SK-N-SH treated with all-trans-retinoic acid at 6 μM for 48 hours (cell line): ENCODE results near the gene LRRC7.

Source experiments
- ATAC-seq: fragments of 200-7000 bp; cut with Tn5 transposase; 3 replicates; pipeline ENCODE4 v1.9.1; 2020; ENCODE audit warnings: mild to moderate bottlenecking, moderate library complexity
- ARNTL ChIP-seq: fragments of 450-650 bp; formaldehyde crosslinking; IDR thresholded peaks from 2 replicates; pipeline ENCODE4 v1.5.0; 2020; ENCODE audit warnings: low read depth, mild to moderate bottlenecking, moderate library complexity, borderline replicate concordance
- BACH2 ChIP-seq: fragments of 250-450 bp; sonication (Bioruptor Pico); IDR thresholded peaks from 2 replicates; pipeline ENCODE4 v1.9.0; 2021; ENCODE audit warnings: mild to moderate bottlenecking, borderline replicate concordance
- CSDC2 ChIP-seq: fragments of 250-450 bp; sonication (Bioruptor Pico); IDR thresholded peaks from 2 replicates; pipeline ENCODE4 v1.5.0; 2020; ENCODE audit warnings: mild to moderate bottlenecking, moderate library complexity
- GLIS3 ChIP-seq: fragments of 250-450 bp; sonication (Bioruptor Pico); IDR thresholded peaks from 2 replicates; pipeline ENCODE4 v1.5.0; 2020; ENCODE audit warnings: mild to moderate bottlenecking, moderate library complexity
- ISL1 ChIP-seq: fragments of 250-450 bp; sonication (Bioruptor Pico); IDR thresholded peaks from 2 replicates; pipeline ENCODE4 v2.1.2; 2022; ENCODE audit warnings: mild to moderate bottlenecking, moderate library complexity
- OSR1 ChIP-seq: fragments of 250-450 bp; sonication (Bioruptor Pico); IDR thresholded peaks from 2 replicates; pipeline ENCODE4 v1.8.0; 2022; ENCODE audit warnings: moderate library complexity, mild to moderate bottlenecking, inconsistent platforms
- PPARA ChIP-seq: fragments of 250-450 bp; sonication (Bioruptor Pico); IDR thresholded peaks from 2 replicates; pipeline ENCODE4 v1.5.0; 2020; ENCODE audit warnings: mild to moderate bottlenecking, borderline replicate concordance
- RARB ChIP-seq: fragments of 250-450 bp; sonication (Bioruptor Pico); IDR thresholded peaks from 2 replicates; pipeline ENCODE4 v1.8.0; 2021; ENCODE audit warnings: mild to moderate bottlenecking, moderate library complexity
- SNAI2 ChIP-seq: fragments of 250-450 bp; sonication (Bioruptor Pico); IDR thresholded peaks from 2 replicates; pipeline ENCODE4 v1.5.0; 2020; ENCODE audit warnings: mild to moderate bottlenecking, moderate library complexity
- TCF4 ChIP-seq: fragments of 250-450 bp; sonication (Bioruptor Pico); IDR thresholded peaks from 2 replicates; pipeline ENCODE4 v1.8.0; 2021; ENCODE audit warnings: mild to moderate bottlenecking, moderate library complexity, borderline replicate concordance
- TOX ChIP-seq: fragments of 250-450 bp; sonication (Bioruptor Pico); IDR thresholded peaks from 2 replicates; pipeline ENCODE4 v1.8.0; 2021; ENCODE audit warnings: mild to moderate bottlenecking, moderate library complexity, borderline replicate concordance
- ZC3H10 ChIP-seq: fragments of 250-450 bp; sonication (Bioruptor Pico); IDR thresholded peaks from 2 replicates; pipeline ENCODE4 v1.5.1; 2021; ENCODE audit warnings: mild to moderate bottlenecking, moderate library complexity
- ZFP3 ChIP-seq: fragments of 250-450 bp; sonication (Bioruptor Pico); IDR thresholded peaks from 2 replicates; pipeline ENCODE4 v1.5.0; 2020; ENCODE audit warnings: mild to moderate bottlenecking, moderate library complexity
- ZNF565 ChIP-seq: fragments of 450-650 bp; formaldehyde crosslinking; conservative IDR thresholded peaks from 2 replicates; pipeline ENCODE4 v1.5.0; 2020; ENCODE audit warnings: low read depth, mild to moderate bottlenecking, moderate library complexity
- ZNF8 ChIP-seq: fragments of 450-650 bp; formaldehyde crosslinking; IDR thresholded peaks from 2 replicates; pipeline ENCODE4 v1.5.0; 2020; ENCODE audit warnings: mild to moderate bottlenecking, moderate library complexity
- TF ChIP-seq, protein P1 (sequence below): fragments of 250-450 bp; sonication (Bioruptor Pico); IDR thresholded peaks from 2 replicates; pipeline ENCODE4 v1.5.0; 2020; ENCODE audit warnings: mild to moderate bottlenecking, moderate library complexity
- TF ChIP-seq, protein P2 (sequence below): fragments of 250-450 bp; sonication (Bioruptor Pico); IDR thresholded peaks from 2 replicates; pipeline ENCODE4 v1.8.0; 2020; ENCODE audit warnings: mild to moderate bottlenecking, moderate library complexity, borderline replicate concordance
- TF ChIP-seq, protein P3 (sequence below): fragments of 250-450 bp; sonication (Bioruptor Pico); IDR thresholded peaks from 2 replicates; pipeline ENCODE4 v1.5.1; 2020; ENCODE audit warnings: low read depth, mild to moderate bottlenecking, moderate library complexity
- TF ChIP-seq, protein P4 (sequence below): fragments of 250-450 bp; sonication (Bioruptor Pico); IDR thresholded peaks from 2 replicates; pipeline ENCODE4 v1.5.1; 2021; ENCODE audit warnings: mild to moderate bottlenecking, moderate library complexity

Gene LRRC7

DNA sequence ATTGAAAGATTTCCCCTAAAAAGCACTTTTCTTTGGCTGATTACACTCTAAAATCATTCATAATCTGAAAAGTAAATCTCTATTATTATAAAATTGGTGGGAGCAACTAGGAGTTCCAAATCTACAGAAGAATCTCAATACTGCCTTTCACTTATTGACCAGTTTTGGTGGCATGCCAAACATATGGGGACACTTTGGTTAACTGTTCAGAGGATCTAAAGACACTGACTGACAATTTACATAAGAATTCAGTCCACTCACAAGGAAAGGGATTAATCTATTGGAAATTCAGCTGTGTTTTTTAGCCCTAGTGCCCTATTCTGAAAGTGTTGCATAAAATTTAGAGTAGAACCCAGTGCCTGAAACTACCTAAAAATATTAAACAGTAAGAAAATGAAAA, 524.1 kb downstream of the LRRC7 start:
- TF ChIP-seq ZNF8 (CRISPR knock-in tag), result no peak
- TF ChIP-seq CSDC2 (CRISPR knock-in tag), result no peak
- no peak for ATAC-seq

DNA sequence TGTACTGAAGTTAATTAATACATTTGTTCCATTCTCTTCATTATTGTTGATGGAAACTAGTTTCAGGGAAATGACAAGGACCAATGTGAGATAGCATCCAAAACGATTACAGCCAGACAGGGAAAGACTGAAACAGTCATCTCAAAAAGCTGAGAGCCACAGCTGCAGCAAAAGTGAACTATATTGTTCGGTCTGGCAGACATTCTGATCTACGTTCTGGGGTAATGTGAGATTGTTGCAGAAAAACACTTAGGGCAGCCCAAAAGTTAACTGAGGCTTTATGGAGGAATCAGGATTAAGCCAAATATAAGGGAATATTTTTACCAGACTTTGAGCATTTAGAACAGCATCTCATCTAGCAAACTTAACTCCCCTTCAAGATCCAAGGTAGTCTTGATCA, 524.8 kb downstream of the LRRC7 start:
- ATAC-seq, result no peak
- TF ChIP-seq, protein P1, sequence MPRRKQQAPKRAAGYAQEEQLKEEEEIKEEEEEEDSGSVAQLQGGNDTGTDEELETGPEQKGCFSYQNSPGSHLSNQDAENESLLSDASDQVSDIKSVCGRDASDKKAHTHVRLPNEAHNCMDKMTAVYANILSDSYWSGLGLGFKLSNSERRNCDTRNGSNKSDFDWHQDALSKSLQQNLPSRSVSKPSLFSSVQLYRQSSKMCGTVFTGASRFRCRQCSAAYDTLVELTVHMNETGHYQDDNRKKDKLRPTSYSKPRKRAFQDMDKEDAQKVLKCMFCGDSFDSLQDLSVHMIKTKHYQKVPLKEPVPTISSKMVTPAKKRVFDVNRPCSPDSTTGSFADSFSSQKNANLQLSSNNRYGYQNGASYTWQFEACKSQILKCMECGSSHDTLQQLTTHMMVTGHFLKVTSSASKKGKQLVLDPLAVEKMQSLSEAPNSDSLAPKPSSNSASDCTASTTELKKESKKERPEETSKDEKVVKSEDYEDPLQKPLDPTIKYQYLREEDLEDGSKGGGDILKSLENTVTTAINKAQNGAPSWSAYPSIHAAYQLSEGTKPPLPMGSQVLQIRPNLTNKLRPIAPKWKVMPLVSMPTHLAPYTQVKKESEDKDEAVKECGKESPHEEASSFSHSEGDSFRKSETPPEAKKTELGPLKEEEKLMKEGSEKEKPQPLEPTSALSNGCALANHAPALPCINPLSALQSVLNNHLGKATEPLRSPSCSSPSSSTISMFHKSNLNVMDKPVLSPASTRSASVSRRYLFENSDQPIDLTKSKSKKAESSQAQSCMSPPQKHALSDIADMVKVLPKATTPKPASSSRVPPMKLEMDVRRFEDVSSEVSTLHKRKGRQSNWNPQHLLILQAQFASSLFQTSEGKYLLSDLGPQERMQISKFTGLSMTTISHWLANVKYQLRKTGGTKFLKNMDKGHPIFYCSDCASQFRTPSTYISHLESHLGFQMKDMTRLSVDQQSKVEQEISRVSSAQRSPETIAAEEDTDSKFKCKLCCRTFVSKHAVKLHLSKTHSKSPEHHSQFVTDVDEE, result no peak
- TF ChIP-seq, protein P2, sequence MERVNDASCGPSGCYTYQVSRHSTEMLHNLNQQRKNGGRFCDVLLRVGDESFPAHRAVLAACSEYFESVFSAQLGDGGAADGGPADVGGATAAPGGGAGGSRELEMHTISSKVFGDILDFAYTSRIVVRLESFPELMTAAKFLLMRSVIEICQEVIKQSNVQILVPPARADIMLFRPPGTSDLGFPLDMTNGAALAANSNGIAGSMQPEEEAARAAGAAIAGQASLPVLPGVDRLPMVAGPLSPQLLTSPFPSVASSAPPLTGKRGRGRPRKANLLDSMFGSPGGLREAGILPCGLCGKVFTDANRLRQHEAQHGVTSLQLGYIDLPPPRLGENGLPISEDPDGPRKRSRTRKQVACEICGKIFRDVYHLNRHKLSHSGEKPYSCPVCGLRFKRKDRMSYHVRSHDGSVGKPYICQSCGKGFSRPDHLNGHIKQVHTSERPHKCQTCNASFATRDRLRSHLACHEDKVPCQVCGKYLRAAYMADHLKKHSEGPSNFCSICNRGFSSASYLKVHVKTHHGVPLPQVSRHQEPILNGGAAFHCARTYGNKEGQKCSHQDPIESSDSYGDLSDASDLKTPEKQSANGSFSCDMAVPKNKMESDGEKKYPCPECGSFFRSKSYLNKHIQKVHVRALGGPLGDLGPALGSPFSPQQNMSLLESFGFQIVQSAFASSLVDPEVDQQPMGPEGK (CRISPR knock-in tag), result no peak
- TF ChIP-seq RARB (CRISPR knock-in tag), result no peak
- TF ChIP-seq ISL1 (CRISPR knock-in tag), result no peak
- TF ChIP-seq ZNF8 (CRISPR knock-in tag), result no peak
- no peak for TF ChIP-seq SNAI2 (CRISPR knock-in tag)
- TF ChIP-seq, protein P3, sequence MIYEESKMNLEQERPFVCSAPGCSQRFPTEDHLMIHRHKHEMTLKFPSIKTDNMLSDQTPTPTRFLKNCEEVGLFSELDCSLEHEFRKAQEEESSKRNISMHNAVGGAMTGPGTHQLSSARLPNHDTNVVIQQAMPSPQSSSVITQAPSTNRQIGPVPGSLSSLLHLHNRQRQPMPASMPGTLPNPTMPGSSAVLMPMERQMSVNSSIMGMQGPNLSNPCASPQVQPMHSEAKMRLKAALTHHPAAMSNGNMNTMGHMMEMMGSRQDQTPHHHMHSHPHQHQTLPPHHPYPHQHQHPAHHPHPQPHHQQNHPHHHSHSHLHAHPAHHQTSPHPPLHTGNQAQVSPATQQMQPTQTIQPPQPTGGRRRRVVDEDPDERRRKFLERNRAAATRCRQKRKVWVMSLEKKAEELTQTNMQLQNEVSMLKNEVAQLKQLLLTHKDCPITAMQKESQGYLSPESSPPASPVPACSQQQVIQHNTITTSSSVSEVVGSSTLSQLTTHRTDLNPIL (CRISPR knock-in tag), result no peak
- TF ChIP-seq OSR1 (CRISPR knock-in tag), result no peak
- TF ChIP-seq, protein P4, sequence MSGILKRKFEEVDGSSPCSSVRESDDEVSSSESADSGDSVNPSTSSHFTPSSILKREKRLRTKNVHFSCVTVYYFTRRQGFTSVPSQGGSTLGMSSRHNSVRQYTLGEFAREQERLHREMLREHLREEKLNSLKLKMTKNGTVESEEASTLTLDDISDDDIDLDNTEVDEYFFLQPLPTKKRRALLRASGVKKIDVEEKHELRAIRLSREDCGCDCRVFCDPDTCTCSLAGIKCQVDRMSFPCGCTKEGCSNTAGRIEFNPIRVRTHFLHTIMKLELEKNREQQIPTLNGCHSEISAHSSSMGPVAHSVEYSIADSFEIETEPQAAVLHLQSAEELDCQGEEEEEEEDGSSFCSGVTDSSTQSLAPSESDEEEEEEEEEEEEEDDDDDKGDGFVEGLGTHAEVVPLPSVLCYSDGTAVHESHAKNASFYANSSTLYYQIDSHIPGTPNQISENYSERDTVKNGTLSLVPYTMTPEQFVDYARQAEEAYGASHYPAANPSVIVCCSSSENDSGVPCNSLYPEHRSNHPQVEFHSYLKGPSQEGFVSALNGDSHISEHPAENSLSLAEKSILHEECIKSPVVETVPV, result no peak
- no peak for TF ChIP-seq GLIS3
- TF ChIP-seq TOX (CRISPR knock-in tag), result no peak
- no peak for TF ChIP-seq ZC3H10
- no peak for TF ChIP-seq BACH2 (CRISPR knock-in tag)
- no peak for TF ChIP-seq ARNTL (CRISPR knock-in tag)
- no peak for TF ChIP-seq ZNF565 (CRISPR knock-in tag)

DNA sequence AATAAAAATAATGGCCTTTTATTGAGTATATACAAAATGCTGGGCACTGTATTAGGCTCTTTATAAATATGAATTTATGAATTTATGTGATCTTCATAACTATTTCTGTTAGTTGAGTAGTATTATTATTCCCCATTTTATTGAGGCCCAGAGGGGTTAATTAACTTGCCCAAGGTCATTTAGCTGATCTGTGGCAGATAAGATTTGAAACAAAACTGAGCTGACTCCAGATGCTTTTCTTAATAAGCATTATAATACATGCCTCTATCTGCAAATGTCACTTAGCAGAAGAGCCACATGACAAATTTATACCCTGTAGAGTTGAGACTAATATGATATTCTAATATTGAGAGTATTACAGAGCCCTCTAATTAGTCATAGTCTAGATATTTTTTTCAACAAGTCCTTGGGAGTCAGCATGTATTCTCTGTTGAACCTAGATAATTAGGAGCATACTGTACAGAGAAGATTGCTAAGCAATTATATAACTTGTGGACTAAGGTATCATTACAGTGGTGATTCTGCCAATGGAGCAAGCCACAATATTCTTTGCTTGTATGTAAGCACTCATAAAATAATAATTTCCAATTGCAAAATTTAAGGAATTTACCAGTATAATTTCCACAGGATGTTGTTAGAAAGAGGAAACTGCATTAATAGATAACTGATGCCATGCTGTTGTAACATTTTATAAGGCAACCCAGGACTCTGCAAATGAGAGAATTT, 525.7 kb downstream of the LRRC7 start:
- ATAC-seq, result no peak
- no peak for TF ChIP-seq SNAI2 (CRISPR knock-in tag)
- TF ChIP-seq, protein P1, result peak; percentile 46; the same call in 1 of the 2 replicates
- 0 out of 2 replicates have a peak, but pooled peaks have one; percentile 9 for TF ChIP-seq ISL1 (CRISPR knock-in tag)

DNA sequence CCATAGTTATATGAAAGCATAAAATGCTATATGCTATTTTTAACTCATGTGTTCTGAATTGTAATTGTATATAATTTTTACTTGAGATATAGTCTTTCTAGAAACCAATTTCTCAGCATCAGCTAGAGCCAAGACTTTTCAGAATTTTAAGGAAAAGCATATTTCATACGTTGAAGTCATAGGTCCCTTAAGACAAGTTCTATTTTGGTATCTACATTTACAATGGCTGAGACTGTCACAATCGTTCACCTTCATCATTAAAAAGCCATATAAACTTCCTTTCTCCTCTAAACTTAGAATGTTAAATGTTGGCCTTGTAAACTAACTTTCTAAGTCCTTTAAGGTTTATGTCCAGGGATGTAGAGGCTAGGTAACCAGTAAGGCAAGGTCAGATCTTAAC, 533.5 kb downstream of the LRRC7 start:
- no peak for ATAC-seq
- no peak for TF ChIP-seq OSR1 (CRISPR knock-in tag)
- TF ChIP-seq, protein P2 (CRISPR knock-in tag), result no peak
- no peak for TF ChIP-seq PPARA (CRISPR knock-in tag)
- no peak for TF ChIP-seq ZFP3 (CRISPR knock-in tag)
- no peak for TF ChIP-seq SNAI2 (CRISPR knock-in tag)
- TF ChIP-seq ARNTL (CRISPR knock-in tag), result no peak
- TF ChIP-seq BACH2 (CRISPR knock-in tag), result no peak
- TF ChIP-seq, protein P3 (CRISPR knock-in tag), result no peak
- TF ChIP-seq TCF4 (CRISPR knock-in tag), result no peak
- TF ChIP-seq TOX (CRISPR knock-in tag), result no peak
- TF ChIP-seq GLIS3, result no peak
